A673 (cell line): ENCODE measurements around the gene CTTN.

Source experiments
- CTCF ChIP-seq: fragments of 300-800, 200-600 bp; sonication (generic); conservative IDR thresholded peaks from 2 replicates; pipeline ENCODE4 v1.5.1; 2017; ENCODE audit warnings: low read depth, mild to moderate bottlenecking, antibody characterized with exemption, low read length, moderate library complexity, mixed read lengths
- EZH2 ChIP-seq: fragments of 200-600 bp; sonication (generic); IDR thresholded peaks from 2 replicates; pipeline ENCODE4 v1.6.1; 2017; ENCODE audit warnings: borderline replicate concordance, low read depth, mild to moderate bottlenecking, mixed read lengths, antibody characterized with exemption, low read length; ENCODE audit not compliant: poor library complexity, severe bottlenecking

- TF ChIP-seq CTCF (no peak), EZH2 (no peak)
Measured at GRCh38 chr11:70460964-70461363, 62.6 kb downstream of the CTTN start.
